NK-92 (cell line): ENCODE measurements around the gene LSG1.
"Not testable (repeated sequence)": the region's sequence is repeated elsewhere in the genome, so short reads cannot be mapped to it uniquely, and the experiment has no call there.

Experiments
- DNase-seq: peaks from one replicate; lab custom pipeline; 2025; ENCODE audit not compliant: unreplicated experiment; lab: John Stamatoyannopoulos, UW

Gene LSG1

DNA sequence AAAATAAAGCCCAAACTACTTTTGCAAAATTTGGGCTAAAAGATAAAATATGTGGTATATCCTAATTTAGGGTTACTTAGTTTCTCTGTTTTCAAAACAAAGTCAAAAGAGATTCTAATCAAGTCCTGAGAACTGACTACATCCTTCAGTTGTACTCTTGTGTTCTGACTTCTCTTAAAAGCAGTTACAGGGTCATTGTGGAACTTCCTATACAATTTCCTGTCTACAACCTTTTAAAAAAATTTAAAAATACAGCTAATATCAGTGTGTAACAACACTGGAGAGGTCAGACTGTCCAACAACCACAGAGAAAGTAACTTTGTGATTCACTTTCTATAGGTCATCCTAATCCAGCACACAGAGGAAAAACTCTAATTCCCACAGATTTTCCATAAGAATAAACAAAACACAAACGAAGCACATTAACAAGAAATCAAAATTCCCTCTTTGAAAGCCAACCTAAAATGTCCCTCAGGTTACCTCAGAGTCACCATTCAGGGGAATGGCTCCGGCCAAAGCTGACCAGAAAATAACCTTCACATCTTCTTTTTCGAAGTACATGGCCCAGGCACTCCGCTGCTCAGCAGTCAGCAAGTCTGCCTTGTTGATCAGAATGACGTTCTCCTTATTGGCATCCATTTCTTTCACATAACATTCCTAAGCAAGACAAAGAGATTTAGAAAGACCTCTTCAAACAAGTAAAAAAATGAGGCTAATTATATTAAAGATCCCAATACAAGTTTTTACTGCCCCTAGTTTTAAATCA, 13.3 kb downstream of the LSG1 start:
- no peak for DNase-seq

DNA sequence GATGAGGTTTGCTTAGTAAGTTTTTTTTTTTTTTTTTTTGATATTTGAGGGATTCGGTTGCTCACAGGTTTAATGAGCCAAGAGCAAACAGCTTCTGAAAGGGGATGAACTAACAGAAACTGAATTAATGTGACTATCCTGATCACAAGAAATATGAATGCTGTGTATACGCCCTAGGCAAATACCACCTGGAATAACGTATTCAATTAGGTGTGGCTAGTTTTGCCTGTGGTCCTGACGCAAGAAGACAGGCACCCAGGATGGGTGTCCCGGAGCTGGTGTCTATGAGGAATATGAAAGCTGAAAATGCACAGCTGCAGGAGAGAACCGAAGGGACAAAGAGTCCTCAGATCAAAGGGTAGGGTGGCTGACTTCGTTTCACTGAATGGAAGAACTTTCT, 14.6 kb downstream of the LSG1 start:
- no peak for DNase-seq

DNA sequence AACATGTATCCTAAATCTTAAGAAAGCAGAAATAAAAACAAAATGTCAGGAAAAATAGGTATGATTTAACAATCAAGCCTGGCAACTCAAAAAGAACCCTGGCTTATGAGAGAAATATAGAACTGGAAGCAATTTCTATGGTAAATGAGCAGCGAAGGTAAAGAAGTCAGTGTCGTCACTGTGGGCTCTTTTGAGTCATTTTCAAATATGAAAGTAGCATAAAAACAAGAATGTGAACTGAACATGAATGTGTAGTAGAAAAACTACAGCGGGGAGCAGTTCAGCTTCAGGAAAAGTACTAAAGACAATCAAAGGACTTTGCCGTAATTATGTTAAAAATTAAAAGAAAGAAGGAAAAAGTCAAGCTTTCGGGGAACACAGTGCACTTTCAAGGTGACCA, 17.5 kb downstream of the LSG1 start:
- no peak for DNase-seq

DNA sequence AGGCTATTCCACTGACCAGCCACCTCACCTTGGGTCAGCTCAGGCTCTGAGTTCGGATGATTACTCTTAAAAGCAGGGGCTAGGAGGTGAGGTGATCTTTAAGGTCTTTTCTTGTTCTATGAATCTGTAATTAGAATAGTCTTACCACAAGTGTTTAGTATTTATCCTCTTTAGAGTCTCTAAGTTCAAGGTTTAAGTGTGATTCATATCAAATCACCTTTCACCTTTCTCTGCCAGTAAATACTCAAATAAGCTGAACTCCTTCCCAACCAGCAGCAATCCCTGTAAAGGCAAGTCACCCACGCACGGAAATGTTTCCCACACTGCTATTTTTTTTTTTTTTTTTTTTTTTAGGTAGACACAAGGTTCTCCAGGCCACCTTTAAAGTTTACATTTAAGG, 24.2 kb downstream of the LSG1 start:
- no peak for DNase-seq

DNA sequence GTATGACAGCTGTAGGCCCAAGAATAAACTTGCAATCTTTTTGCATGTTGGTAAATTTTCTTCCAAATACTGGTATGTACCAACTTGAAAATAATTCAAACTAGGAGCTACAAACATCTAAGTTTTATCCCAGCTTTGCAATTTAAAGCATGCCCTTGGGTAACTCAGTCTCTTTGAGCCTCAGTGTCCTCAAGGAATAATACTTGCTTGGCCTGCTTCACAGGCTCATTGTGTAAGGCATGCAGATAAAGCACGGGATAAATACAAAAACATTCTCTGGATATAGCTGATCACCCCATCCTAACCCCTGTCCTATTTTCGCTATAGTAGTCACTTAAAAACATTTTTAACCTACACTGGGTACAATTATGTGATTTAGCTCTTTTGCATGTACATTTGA, 29.2 kb downstream of the LSG1 start:
- no peak for DNase-seq

DNA sequence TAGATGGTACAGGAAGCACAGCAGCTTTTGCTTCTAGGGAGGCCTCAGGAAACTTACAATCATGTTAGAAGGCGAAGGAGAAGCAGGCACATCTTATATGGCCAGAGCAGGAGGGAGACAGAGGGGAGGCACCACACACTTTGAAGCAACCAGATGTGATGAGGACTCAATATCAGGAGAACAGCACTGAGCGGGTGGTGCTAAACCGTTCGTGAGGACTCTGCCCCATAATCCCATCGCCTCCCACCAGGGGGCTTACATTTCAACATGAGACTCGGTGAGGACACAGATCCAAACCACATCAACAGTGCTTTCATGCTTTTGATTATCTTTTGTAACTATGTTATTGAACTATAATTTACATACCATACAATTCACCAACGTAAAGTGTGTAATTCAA, 31.2 kb downstream of the LSG1 start:
- DNase-seq = no peak

DNA sequence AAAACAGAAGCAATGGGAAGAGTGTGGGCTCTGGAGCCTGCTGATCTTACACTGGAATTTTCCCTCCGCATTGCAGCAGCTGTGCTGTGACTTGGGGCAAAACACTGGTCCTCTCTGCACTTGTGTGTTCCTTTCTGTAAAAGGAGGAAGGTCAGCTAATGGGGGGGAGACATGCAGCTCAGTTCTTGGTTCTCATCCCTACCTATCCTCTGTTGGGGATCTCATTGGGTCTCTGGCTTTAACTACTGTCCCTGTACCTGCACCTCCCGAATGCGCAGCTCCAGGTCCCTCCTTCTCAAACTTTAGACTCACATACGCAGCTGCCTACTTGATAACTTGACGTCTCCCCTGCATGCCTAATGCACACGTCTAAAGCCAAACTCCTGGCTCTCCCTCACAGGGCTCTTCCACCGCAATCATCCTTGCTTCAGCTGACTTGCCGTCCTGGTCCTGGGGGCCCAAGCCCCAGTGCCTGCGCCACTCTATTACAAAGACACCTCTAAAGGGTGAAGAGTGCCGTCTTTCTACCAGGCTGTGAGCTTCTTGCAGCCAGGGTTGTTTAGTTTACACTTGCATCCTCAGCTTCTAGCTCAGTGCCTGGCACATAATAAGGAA, 32.9 kb downstream of the LSG1 start:
- DNase-seq = no peak

DNA sequence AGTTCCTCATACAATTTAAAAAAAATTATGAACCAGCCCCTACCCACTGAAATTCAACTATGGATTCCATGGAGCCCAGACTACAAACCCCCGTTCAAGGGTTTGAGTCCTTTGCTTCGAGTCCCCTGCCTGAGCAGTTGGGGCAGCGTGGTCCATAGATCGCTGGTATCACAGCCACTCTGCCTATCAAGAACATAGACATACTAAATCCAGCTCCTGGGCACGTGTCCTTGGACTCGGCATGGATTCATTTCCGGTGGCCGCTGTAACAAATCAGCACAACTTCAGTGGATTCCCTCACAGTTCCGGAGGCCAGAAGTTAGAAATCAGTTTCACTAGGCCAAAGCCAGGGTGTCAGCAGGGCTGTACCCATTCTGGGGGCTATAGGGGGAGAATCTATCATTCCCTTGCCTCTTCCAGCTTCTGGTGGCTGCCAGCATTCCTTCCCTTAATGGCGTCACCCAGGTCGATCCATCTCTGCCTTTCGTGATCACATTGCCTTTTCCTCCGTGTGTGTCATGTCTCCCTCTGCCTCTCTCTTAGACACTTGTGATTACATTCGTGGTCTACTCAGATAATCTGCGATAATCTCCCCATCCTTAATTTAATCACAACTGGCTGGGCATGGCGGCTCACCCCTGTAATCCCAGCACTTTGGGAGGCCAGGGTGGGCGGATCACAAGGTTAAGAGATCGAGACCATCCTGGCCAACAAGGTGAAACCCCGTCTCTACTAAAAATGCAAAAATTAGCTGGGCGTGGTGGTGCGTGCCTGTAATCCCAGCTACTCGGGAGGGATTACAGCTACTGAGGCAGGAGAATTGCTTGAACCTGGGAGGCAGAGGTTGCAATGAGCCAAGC, 34.2 kb downstream of the LSG1 start:
- DNase-seq = no peak

DNA sequence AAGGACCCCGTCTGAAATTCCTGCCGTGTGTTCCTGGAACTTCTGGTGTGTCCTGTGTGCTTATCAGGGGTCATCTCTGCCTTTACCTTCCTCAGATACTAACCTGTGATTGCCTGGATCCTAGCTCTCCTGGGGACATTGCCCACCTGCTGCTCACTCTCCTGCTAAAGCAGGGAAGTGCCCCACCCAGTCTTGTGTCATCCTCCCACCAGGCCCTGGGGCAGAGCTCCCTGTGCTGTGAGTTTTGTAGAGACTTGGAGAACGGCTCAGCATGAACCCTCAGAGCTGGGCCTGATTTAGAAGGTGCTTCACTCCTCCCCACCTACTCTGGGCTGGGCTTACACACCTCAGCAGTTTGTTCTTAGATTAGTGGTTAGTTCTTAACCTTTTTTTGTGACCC, 34.9 kb downstream of the LSG1 start:
- no peak for DNase-seq

DNA sequence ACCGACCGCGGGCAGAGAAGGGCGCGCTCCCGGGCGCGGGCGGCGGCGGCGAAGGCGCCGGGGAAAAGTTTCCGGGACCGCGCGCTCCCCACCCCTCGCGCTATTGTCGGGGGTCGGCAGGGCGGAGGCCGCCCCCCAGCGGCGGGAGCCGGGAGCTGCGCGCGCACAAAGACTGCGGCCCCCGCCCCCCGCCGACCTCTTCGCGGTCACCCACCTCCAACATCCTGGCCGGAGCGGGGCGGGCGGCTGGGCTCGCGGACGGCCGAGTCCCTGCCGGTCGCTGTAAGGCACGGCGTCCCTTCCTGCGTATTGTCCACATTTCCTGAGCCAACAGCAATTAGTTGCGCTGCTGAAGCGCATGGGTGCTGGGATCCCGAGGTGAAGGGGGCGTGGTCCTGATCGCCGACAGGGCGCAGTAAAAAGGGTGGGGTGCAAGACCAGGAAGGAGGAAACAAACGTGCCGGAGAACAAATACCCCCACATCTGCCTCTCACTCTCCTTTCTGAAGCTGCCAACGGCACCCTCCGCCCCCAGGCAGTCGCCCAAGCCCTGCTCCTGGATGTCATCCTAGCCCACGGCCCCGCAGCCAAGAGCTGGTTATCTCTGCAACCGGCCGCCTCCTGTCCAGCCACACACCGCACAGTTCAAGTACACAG, 38.5 kb downstream of the LSG1 start, which contains the start of gene TMEM44:
Gene TMEM44 (minus strand): TSS at position 71 of the 656 bp plus-strand sequence. CDS start 204 bp downstream, outside the sequence.
- no peak for DNase-seq

DNA sequence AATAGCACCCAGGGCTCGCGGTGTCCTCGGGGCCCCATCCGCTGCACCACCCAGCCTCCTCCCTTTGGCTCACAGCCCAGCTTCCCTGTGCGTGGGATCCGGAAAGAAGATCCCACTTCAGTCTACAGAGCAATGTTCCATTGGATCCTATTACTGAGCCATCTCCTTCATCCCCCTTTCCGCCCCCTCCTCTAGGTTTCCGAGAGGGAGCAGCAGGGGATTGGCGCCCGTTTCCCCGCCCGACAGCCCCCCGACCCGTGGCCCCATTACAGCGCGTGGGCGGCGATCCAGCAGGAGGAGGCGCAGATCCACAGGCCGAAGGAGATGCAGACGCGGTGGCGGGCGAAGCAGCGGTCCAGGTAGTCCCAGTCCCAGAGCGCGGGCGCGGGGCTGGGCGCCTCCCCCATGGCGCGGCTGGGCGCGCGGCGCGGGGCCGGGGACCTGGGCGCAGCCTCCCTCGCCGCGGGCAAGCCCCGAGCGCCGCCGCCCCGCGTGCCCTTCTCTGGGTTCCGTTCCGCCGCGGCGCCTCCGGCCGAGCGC, 39.1 kb downstream of the LSG1 start:
- no peak for DNase-seq

DNA sequence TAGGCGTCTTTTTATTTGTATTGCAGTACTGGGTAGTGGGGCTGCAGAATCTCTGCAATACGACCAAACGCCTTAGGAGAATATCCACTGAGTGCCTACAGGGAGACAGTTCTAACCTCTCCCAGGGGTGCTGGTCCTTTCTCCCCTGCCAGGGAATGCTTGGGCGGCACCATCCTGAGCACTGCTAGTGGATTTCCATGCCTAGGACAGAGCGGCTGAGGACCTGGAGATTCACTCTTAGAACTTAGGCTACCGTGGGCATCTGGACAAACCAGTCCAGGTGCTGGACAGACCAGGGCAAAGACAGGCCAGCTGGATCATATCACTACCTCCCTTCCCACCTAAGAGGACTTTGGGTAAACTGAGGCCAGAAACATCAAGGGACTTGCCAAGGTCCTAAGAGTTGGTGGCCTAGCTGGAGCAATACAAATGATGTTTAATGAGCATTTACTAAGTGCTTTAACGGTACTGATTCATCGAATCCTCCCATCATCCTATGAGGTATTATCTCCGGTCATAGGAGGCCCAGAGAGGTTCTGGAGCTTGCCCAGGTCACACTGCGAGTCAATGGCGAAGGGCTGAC, 39.7 kb downstream of the LSG1 start:
- no peak for DNase-seq

DNA sequence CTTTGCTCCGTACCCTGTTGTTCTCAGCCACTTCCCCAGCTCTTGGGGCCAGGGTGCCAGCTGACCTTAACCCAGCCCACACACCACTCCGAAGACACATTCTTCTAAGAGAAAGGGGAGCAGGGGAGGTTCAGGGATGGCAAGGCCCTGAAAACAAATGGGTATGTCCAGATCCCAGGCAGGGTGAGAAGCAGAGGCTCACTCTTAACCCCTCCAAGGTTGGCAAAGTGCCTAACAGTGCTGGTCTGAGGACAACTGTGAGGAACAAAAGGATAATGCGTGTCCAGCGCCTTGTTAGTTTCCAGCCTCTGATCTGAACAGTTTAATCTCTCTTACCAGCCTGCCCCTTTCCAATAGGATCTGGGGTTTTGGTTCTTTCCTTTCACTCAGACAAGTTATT, 40.3 kb downstream of the LSG1 start:
- no peak for DNase-seq

DNA sequence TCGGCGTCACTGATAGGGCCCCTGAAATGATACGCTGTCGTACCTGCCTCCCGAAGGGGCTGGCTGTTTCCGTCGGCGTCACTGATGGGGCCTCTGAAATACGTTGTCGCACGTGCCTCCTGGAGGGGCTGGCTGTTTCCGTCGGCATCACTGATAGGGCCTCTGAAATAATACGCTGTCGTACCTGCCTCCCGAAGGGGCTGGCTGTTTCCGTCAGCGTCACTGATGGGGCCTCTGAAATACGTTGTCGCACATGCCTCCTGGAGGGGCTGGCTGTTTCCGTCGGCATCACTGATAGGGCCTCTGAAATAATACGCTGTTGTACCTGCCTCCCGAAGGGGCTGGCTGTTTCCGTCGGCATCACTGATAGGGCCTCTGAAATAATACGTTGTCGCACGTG, 41.3 kb downstream of the LSG1 start:
- DNase-seq = not testable (repeated sequence)

DNA sequence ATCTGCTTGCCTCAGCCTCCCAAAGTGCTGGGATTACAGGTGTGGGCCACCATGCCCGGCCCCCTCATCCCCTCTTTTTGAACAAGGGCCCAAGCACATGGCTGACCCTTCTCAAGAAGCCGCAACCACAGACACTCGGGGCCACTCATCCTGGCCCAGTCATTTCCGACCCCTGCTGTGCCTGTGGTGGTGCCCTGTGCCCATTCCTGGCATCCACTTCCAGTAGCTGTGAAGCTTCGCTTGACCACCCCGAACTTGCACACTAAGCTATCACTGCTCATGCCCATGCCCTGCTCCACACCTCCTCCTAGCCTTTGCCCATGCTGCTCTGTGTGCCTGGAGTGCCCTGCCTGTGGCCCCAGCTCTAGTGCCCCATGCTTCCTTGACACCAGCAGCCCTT, 47.0 kb downstream of the LSG1 start:
- no peak for DNase-seq

DNA sequence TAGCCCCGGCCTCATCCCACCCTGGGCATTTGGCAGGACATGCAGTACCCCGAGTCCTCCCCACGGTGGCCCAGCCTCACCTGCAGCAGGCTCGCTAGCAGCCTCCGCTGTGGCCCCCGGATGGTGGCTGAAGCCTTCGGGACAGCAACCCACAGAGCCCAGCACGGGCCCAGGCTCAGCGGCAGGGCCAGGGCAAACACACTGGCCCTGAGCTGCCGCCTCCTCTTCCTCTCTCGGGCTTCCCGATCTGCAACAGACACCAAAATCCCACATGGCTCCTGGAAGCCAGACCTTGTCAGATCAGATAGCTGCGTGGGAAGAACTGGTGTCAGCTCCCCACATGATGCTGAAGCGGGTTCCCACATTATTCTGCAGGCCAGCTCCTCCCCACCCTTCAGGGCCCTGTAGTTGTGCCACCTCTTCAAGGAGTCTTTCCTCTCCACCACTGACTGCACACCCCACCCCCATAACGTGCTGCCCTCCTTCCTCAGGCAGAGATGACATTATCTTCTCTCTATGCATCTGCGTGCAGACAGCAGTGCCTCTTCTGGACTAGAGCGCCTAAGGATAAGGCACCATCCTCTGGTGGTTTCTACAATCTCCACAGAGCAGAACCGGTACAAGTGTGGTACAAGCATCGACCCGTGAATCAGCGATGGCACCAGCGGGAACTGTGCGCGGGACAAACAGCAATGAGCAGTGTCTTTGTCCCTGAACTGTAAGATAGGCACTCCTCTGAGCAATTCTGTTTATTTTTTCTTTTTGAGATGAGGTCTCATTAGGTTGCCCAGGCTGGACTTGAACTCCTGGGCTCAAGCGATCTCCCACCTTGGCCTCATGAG, 48.3 kb downstream of the LSG1 start:
- no peak for DNase-seq

DNA sequence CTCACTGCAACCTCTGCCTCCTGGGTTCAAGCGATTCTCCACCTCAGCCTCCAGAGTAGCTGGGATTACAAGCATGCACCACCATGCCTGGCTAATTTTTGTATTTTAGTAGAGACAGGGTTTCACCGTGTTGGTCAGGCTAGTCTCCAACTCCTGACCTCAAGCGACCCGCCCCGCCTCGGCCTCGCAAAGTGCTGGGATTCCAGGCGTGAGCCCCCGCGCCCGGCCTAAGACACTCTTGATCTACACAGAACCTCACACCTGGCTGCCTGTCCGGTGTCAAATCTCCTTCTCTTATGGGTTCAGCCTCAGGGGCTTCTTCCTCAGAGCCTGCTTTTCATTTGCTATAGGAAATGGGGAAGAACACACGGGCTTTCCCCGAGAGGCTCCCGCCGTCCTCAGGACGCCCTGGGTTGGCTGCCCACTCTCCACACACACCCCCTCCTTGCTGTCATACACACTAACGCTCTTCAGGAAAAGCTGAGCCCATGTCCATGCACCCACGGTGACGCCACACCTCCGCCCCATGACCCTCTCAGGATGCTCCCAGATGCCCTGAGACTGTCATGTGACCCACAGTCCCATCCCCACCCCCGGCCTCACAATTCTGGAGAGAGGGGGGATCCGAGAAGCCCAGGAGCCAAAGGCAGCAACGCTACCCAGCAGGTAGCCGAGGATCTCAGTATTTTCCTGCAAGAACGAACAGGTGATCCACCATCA, 49.2 kb downstream of the LSG1 start:
- no peak for DNase-seq

DNA sequence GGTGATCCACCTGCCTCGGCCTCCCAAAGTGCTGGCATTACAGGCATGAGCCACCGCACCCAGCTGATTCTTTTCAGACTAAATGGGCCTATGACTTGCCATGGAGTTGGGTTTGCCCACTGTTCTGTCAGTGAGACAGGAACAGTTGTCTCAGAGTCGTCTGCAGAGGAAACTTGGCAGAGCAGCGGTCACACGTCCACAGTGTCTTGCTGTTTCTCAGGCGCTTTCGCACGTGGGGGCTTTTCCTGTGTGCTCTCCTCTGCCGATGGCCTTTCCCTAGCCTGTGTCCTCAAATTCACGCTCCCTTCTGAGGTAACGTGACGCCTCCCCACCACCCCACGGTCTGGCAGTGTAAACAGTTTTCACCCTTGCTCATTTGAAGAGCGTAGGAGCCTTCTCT, 50.0 kb downstream of the LSG1 start:
- DNase-seq = no peak

DNA sequence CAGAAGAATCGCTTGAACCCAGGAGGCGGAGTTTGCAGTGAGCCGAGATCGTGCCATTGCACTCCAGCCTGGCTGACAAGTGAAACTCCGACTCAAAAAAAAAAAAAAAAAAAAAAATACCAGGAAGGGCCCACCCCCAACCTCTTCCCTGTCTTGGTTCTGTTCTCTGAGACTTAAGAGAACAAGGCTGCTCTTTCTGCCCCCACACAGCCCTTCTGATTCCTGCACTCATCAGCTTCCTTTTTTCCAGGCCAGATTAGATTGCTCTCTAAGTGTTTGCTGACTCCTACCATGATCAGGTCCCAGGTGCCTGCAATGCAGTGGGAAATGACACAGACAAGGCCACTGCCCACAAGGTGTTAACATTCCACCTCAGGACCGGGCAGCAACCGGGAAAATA, 51.8 kb downstream of the LSG1 start:
- no peak for DNase-seq
